HG02763 (cell line): ENCODE measurements around the gene LAX1.

Experiments used
- ATAC-seq: cut with Tn5 transposase; IDR thresholded peaks from one replicate; pipeline ENCODE4 v1.9.1; 2021; ENCODE audit warnings: mild to moderate bottlenecking, moderate library complexity; ENCODE audit not compliant: unreplicated experiment

Gene LAX1

DNA sequence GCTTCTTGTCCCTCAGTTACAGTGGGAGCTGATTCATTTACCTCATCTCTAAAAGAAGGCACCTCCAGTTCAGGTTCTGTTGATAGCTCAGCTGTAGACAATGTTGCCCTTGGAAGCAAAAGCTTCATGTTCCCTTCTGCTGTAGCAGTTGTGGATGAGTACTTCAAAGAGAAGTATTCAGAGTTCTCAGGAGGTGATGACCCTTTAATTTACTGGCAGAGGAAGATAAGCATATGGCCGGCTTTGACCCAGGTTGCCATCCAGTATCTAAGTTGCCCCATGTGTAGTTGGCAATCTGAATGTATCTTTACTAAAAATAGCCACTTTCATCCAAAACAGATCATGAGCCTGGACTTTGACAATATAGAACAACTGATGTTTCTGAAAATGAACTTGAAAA, 35.0 kb downstream of the LAX1 start:
- ATAC-seq, result no peak

DNA sequence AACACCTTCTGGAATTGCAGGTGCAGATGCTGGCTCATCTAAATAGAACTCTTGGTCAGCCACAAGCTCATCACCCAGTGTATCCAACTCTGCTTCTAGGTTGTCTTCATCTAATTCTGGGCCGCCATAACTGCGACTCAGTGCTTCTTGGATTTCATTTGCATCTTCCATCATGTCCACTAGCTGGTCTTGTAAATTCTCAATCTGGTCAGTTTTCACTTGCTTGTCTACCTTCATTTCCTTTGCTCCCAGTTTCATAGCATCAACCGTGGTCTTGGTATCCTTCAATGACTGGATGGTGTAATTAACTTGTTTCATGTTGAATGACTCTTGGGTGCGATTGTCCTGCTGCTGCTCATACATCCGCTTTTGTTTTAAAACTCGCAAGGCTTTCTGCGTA, 40.7 kb downstream of the LAX1 start:
- ATAC-seq, result no peak

DNA sequence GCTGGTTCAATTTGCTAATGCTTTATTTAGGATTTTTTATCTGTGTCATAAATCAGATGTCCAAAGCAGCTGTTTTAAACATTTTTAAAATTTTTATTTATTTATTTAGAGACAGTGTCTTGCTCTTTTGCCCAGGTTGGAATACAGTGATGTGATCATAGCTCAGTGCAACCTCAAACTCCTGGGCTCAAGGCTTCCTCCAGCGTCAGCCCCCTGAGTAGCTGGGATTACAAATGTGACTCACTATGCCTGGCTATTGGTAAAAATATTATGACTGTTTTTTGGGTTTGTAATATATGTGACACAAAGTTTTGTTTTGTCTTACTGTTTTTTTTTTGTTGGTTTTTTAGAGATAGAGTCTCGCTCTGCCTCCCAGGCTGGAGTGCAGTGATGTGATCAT, 42.2 kb downstream of the LAX1 start:
- ATAC-seq, result no peak

DNA sequence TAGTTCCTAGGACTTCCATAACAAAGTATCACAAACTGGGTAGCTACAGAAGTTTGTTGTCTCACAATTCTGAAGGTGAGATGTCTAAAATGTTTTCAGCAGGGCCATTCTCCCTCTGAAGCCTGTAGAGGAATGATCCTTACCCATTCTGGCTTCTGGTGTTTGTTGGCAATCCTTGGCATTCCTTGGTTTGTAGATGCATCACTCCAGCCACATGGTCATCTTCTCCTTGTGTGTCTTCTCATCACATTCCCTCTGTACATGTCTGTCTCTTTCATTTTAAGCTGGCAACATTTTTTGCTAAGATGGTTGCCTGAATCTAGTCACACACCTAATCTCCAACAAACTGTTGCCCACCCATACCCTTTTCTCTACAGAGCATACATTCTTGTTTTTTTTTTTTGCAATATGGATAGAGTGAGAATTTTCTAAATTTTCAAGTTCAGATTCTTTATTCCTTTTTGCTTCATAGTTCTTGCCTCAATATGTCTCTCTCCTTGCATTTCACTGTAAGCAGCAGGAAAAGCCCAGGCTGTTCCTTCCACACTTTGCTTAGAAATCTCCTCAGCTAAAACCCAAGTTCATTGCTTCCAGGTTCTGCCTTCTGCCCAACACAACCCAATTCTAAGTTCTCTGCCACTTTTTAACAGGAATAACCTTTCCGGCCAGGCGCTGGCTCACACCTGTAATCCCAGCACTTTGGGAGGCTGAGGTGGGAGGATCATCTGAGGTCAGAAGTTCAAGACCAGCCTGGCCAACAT, 48.8 kb downstream of the LAX1 start:
- ATAC-seq, result no peak

DNA sequence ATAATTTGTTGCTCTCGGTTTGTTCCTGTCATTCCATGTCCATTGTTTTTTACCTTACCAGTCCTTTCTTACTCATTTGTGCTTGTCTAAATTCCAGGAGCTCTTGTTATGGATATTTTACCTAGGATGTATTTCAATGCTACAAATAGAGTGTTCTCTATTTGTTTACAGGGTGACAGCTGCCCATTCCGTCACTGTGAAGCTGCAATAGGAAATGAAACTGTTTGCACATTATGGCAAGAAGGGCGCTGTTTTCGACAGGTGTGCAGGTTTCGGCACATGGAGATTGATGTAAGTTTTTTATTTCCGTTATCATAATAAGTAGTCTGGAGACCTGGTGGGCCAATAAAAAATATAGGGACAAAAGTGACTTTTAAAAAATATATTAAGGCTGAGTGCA, 53.4 kb downstream of the LAX1 start:
- no peak for ATAC-seq

DNA sequence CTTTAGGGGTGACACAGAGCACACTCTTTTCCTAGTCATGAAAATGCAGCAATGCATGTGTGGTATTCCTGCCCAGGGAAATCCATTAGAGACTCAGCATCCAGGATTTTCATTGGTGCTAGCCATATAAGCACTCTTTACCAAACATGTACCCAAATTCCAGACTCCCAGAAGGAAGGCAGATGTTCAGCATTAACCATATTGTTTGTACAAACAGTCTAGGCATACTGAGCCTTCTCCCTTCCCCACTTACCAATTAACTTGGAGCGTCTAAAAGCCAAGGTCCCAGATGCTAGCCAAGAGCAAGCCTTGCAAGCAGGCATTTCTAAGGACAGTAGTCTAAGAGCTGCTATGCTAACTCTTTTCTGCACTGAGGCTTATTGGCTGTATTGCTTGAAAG, 58.3 kb downstream of the LAX1 start:
- no peak for ATAC-seq
